CD4-positive, alpha-beta T cell treated with Interleukin-21 for 1 hour (primary cell): ENCODE data around the gene ACTMAP.
"Not testable (repeated sequence)": the region's sequence is repeated elsewhere in the genome, so short reads cannot be mapped to it uniquely, and the experiment has no call there.

Experiments
- DNase-seq: peaks from one replicate; pipeline ENCODE4 v3.0.0-alpha.2; 2020

Gene ACTMAP

DNA sequence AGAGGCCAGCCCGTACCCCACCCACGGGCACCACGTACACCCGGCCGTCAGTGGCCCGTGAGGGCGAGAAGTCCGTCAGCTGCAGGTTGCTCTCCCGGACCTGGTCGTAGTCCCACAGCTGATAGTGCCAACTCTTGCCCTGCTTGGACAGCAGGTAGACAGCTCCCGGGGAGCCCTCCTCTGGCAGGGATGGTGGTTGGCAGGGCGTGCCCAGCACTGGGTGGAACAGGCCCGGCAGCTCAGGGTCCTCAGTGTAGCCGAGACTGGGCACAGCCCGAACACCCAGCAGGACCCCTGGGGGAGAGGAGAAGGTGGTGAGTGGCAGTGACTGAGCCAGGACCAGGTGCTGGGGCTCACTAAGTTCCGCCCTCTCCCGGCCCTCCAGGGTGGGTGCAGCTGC, 7.8 kb downstream of the ACTMAP start:
- DNase-seq = no peak

DNA sequence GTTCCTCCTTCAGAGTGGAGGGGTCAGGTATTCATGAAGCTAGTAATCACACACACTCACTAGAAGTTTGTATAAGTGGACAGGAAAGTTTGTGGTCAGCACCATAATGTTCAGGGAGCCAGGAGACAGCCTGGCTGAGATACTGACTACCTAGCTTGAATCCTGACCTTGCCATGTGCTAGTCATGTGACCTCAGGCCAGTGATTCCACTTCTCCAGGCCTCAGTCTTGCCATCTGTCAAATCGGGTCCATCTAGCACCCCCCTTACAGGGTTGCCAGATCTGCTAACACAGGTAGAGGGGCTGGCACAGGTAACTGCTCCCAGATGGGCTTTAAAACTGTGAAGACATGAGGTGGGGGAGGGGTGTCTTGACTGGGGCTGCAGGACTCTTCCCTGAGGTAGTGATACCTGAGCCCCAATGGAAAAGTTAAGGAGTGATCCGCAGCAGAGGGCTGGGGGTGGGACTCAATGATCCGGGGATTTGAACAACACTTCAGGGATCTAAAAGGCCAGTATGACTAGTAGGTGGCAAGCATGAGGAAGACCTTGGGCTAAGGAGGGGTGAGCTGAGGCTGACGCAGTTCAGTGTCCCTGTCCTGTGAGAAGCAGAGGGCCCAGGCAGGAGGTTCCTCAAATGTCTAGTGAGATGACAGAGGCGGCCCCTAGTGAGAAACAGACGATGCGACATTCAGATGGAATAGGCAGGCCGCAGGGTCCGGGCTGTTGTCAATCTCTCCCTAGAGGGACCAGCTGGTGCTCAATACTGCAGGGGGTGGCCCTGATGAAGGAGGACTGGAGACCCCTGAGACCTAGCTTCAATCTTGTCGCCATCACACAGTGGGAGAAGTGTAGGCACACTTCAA, 8.5 kb downstream of the ACTMAP start:
- no peak for DNase-seq

DNA sequence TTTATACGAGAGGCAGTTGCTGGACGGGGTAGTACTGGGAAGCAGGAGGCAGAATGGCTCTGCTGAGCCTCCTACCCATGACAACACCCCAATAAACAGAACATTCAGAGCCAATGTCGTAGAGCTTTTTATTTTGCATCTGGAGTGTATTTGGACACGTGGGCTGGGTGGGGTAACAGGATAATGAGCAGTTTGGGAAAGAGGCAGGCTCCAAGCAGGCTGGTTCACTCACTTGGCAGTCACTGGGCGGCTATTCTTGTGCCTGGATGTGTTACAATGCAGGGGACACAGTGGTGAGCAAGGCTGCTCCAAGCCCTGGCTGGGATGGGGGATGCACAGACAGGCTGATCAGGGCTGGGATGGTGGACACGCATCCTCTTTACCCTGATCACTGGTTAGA, 9.5 kb downstream of the ACTMAP start:
- DNase-seq = no peak

- no peak for DNase-seq
Observed at GRCh38 chr19:40739871-40740703, 10.2 kb downstream of the ACTMAP start.

GRCh38 chr19:40739030-40739839, 11.0 kb downstream of the ACTMAP start:
- no peak for DNase-seq

GRCh38 chr19:40737102-40737644, 13.1 kb downstream of the ACTMAP start:
- DNase-seq = no peak

DNA sequence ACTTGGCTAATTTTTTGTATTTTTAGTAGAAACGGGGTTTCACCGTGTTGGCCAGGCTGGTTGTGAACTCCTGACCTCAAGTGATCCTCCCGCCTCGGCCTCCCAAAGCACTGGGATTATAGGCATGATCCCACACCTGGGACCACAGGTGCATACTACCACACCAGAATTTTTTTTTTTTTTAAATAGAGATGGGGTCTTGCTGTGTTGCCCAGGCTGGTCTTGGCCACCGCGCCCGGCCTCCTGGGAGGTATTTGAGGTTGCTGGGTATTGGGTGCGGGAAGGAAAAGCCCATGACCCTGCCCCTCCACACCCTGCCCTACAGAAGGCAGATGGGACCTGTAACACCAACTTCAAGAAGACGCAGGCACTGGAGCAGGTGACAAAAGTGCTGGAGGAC, 13.6 kb downstream of the ACTMAP start:
- DNase-seq = no peak

- no peak for DNase-seq
Observed at GRCh38 chr19:40735013-40735771, 15.1 kb downstream of the ACTMAP start.

GRCh38 chr19:40733149-40733548, 17.1 kb downstream of the ACTMAP start:
- no peak for DNase-seq

DNA sequence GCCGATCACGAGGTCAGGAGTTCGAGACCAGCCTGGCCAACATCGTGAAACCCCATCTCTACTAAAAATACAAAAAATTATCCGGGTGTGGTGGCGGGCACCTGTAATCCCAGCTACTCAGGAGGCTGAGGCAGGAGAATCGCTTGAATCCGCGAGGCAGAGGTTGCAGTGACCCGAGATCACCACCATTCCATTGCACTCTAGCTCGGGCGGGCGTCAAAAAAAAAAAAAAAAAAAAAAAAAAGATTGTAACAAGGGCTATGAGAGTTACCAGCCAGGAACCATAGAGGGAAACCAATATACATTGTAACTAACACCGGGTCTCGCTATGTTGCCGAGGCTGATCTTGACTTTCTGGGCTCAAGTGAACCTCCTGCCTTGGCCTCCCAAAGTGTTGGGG, 18.0 kb downstream of the ACTMAP start:
- DNase-seq = not testable (repeated sequence)

DNA sequence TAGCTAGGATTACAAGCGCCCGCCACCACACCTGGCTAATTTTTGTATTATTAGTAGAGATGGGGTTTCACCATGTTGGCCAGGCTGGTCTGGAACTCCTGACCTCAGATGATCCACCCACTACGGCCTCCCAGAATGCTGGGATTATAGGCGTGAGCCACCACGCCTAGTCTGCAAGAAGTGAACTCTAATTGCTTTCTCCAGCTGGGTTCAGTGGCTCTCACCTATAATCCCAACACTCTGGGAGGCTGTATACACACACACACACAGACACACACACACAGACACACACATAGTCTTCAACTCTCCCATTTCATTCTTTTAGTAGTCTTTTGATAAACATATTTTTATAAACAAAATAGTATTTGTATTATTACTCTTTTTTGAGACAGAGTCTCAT, 20.2 kb downstream of the ACTMAP start:
- not testable (repeated sequence) for DNase-seq

DNA sequence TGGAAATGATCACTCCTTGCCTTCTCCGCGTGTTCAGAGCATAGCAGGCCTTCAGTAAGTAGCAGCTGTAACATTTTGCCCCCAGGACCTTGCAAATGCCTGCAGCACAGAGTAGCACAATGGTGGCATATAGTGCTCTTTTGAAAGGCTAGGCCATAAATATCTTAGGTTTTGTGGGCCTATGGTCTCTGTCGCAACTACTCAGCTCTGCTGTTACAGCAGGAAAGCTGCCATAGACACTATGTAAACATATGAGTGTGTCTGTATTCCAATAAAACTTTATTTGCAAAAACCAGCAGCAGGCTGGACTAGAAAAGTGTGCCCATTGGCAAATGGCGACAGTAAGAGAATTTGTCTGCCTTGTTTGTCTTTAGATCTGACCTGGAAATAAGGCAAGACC, 24.0 kb downstream of the ACTMAP start:
- DNase-seq = no peak

- DNase-seq = no peak
Observed at GRCh38 chr19:40724855-40725254, 25.4 kb downstream of the ACTMAP start.

- DNase-seq = no peak
Observed at GRCh38 chr19:40724315-40724714, 26.0 kb downstream of the ACTMAP start.

GRCh38 chr19:40723661-40724254, 26.5 kb downstream of the ACTMAP start:
- DNase-seq = no peak

DNA sequence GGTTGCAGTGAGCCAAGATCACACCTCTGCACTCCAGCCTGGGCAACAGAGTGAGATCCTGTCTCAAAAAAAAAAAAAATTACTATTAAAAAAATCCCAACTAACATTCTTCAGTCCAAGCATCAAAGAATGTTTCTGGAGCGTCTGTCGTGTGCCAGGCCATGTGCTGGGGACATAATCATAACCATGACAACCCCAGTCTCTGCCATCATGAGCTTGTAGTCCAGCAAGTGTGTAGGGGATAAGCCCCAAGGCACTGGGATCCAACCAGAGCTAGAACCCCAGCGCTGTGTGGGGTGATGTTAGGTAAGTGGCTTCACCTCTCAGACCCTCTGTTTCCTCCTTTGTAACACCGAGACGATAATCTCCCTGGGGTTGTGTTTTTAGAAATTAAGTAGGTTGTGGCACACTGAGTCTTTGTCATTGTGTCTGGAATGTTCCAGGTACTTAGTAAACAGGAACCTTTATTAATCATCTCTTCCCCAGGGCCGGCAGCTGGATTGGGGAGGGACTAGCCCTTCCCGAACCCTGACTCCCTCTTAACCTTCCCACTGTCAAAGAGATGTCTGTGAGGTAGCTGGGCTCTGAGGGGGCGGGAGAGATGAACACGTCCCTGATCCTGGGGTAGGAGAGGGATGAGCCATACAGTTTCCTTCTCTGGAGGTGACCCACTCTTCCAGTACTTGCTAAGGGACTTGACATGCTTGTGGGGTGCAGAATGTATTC, 28.2 kb downstream of the ACTMAP start:
- no peak for DNase-seq

DNA sequence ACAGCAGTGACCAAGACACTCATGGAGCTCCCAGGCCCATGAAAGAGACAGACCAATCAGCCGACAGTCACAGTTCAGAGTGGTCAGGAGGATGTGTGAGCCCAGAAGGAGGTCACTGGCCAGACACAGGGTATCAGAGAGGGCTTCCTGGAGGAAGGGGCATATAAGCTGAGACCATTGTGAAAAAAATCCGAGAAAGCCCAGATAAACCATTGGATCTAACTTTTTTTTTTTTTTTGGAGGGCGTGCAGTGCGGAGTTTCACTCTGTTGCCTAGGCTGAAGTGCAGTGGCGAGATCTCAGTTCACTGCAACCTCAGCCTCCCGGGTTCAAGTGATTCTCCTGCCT, 29.2 kb downstream of the ACTMAP start:
- DNase-seq = no peak

- no peak for DNase-seq
Observed at GRCh38 chr19:40719414-40719894, 30.8 kb downstream of the ACTMAP start.

- DNase-seq = no peak
Observed at GRCh38 chr19:40718774-40719391, 31.4 kb downstream of the ACTMAP start.
